AG10803 (cell line): ENCODE results near the gene TMEM92.

Experiments
- DNase-seq: peaks from one replicate; pipeline ENCODE4 v3.0.0; 2010; ENCODE audit warnings: low read depth
- H3K4me3 ChIP-seq: 2 replicates; pipeline ENCODE4 v1.5.1; 2011; ENCODE audit warnings: mild to moderate bottlenecking, low read length, control low read depth
- TF ChIP-seq, protein P1 (sequence below): conservative IDR thresholded peaks from 2 replicates; pipeline ENCODE4 v1.5.1; 2011; ENCODE audit warnings: mild to moderate bottlenecking, low read length, control low read depth, inconsistent platforms

TMEM92 gene

DNA sequence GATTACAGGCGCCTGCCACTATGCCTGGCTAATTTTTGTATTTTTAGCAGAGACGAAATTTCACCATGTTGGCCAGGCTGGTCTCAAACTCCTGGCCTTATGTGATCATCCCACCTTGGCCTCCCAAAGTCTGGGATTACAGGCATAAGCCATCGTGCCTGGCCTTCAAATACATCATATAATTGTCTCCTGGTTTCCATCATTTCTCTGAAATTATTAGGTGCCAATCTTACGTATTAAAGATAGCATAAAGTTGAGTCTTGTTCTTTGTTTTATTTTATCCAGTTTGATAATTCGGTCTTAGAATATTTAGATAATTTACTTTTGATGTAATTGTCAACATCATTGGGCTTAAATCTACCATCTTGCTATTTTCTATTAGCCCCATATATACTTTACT is 32.8 kb upstream of the TMEM92 start:
- H3K4me3 ChIP-seq: no peak overlapping the region
- TF ChIP-seq, protein P1, sequence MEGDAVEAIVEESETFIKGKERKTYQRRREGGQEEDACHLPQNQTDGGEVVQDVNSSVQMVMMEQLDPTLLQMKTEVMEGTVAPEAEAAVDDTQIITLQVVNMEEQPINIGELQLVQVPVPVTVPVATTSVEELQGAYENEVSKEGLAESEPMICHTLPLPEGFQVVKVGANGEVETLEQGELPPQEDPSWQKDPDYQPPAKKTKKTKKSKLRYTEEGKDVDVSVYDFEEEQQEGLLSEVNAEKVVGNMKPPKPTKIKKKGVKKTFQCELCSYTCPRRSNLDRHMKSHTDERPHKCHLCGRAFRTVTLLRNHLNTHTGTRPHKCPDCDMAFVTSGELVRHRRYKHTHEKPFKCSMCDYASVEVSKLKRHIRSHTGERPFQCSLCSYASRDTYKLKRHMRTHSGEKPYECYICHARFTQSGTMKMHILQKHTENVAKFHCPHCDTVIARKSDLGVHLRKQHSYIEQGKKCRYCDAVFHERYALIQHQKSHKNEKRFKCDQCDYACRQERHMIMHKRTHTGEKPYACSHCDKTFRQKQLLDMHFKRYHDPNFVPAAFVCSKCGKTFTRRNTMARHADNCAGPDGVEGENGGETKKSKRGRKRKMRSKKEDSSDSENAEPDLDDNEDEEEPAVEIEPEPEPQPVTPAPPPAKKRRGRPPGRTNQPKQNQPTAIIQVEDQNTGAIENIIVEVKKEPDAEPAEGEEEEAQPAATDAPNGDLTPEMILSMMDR: no peak
- DNase-seq: no peak

DNA sequence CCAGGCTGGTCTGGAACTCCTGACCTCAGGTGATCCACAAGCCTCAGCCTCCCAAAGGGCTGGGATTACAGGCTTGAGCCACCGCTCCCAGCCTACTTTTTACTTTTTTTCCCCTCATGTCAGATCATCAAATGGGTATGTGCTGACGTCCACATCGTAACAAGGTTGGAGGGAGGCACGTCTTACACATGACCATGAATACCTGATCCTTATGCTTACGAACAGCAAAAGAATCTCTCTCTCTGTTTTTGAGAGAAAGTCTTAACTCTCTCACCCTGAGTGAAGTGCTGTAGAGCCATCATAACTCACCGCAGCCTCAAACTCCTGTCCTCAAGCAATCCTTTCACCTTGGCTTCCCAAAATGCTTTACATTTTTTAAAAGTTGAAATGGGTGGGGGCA is 29.5 kb upstream of the TMEM92 start:
- no peak overlapping the region for H3K4me3 ChIP-seq
- no peak for DNase-seq
- TF ChIP-seq, protein P1: no peak

DNA sequence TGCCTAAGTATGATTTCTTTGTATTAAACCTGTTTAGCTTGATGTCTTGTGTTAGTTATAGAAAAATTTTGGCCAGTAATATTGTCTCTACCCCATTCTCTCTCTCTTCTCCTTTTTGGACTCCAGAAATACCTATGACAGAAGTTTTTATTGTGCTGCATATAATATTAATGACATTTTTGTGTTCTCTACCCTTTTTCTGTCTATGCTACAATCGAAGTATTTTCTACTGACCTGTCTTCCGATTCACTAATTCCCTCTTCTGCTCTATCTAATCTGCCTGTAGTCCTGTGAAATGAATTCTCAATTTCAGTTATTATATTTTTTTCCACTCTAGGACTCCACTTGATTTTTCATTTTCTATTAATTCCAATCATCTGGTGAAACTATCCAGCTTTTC is 26.0 kb upstream of the TMEM92 start:
- no peak for DNase-seq
- TF ChIP-seq, protein P1: no peak
- no peak overlapping the region for H3K4me3 ChIP-seq

DNA sequence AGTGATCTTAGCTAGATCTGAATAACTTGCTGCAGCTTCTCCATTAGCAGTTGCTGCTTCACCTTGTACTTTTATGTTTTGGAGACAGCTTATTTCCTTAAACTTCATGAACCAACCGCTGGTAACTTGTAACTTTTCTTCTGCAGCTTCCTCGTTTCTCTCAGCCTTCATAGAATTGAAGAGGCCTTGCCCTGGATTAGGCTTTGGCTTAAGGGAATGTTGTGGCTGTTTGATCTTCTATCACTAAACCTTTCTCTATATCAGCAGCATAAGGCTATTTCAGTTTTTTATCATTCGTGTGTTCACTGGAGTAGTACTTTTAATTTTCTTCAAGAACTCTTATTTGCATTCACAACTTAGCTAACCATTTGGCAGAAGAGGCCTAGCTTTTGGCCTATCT is 21.5 kb upstream of the TMEM92 start:
- no peak overlapping the region for H3K4me3 ChIP-seq
- TF ChIP-seq, protein P1: no peak
- DNase-seq: no peak

DNA sequence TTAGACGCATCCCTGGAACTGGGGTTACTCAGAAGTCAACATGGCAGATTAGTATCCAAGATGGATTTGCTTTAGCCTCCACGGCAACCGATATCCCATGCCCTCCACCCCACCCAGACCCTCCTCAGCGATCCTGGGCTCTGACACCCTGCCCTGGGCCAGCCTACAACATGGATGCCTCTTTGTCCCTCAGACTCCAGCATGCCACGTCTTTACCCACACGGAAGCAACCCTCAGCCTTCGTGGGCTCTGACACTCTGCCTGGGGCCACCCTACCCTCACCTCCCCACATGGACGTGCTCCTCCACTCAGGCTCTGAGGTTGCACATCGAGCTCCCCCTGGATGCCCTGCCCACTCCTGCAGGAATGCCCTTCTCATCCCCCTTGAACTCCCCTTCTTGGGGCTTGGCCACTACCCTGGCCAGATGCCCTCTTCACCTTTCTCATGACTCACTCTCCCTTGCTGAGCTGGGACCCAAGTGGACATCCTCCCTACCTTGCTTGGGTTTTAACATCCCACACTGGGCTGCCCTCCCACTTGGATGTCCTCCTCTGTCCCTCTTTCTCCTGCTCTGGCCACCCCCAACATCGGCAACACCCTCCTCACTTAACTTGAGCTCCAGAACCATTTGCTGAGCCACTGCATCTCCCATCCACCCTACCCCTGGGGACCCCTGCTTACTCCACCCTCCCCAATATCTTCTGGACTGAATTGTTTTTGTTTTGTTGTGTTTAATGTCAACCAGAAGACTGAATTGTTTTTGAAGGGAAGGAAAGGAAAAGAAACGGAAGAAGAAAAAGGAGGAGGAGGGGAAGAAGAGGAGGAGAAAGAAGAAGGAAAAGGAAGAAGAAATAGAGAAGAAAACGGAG is 18.3 kb upstream of the TMEM92 start:
- no peak overlapping the region for H3K4me3 ChIP-seq
- TF ChIP-seq, protein P1: no peak
- no peak for DNase-seq

DNA sequence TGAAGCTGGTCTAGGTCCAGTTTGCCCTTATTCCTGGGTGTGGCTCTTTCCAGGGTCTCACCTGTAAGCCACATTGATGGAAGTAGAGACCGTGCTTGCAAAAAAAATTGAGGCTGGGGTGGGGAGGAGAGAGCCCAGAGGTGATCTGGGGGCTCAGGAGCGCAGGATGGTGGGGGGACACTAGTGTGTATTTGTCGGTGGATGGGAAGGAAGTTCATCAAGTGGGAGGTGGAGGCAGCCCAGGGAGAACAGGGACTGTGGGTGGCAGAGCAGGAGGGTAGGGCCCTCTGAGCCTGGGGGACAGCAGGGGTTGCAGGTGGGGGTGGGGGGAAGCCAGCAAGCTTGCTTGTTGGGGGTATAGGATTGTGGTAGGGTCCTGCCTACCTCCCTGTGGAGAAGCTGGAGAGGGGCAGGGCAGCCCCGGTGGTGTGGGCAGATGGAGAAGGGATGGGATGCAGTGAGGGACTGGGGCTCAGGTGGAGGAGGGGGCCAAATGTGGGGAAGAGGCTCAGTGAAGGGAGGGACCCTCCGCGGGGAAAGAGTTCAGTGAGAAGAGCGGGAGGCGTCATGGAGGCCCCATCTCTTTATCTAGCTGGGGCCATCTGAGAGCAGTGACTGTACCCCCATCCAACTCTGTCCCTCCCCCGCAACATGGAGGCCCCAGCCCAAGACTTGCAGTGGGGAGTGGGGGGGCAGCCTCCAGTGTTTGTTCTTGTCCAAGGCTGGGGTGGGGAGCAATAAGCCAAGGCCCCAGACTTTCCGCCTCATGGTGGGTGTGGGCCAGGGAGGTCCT is 17.2 kb upstream of the TMEM92 start:
- no peak for DNase-seq
- no peak overlapping the region for H3K4me3 ChIP-seq
- TF ChIP-seq, protein P1: no peak
